HepG2 (cell line): ENCODE data around the gene SCFD1.

Experiments
- ESRRA ChIP-seq: sonication (generic); formaldehyde crosslinking; IDR thresholded peaks from 2 replicates; pipeline ENCODE4 v1.5.1; 2020; ENCODE audit warnings: mild to moderate bottlenecking, low read depth, missing genetic modification reagents
- SOX6 ChIP-seq, 2 experiments: fragments of 450-650 bp in 1 of 2; sonication (generic) in 1 of 2; formaldehyde crosslinking in 1 of 2; IDR thresholded peaks; 2 replicates each; pipeline versions ENCODE4 v1.4.0 to v1.6.1; 2017 to 2020; ENCODE audit warnings: antibody characterized with exemption in 1 of 2, mild to moderate bottlenecking in 1 of 2, missing genetic modification reagents in 1 of 2
- U2AF1 ChIP-seq: fragments of 200-400 bp; formaldehyde crosslinking; optimal IDR thresholded peaks from 2 replicates; pipeline ENCODE3; 2017; ENCODE audit warnings: mild to moderate bottlenecking, low read depth, low read length
- ZFP36L1 ChIP-seq: sonication (generic); formaldehyde crosslinking; IDR thresholded peaks from 2 replicates; pipeline ENCODE4 v1.8.0; 2022; ENCODE audit warnings: mild to moderate bottlenecking, missing genetic modification reagents, moderate library complexity
- ZMYM4 ChIP-seq: sonication (generic); formaldehyde crosslinking; IDR thresholded peaks from 2 replicates; pipeline ENCODE4 v1.8.1; 2023; ENCODE audit warnings: mild to moderate bottlenecking, missing genetic modification reagents
- ZNF569 ChIP-seq: sonication (generic); formaldehyde crosslinking; IDR thresholded peaks from 2 replicates; pipeline ENCODE4 v1.5.0; 2020; ENCODE audit warnings: mild to moderate bottlenecking, missing genetic modification reagents, moderate library complexity, borderline replicate concordance
- ZNF746 ChIP-seq: sonication (generic); formaldehyde crosslinking; IDR thresholded peaks from 2 replicates; pipeline ENCODE4 v1.8.0; 2022; ENCODE audit warnings: mild to moderate bottlenecking, missing genetic modification reagents
- TF ChIP-seq, protein P1 (sequence below): sonication (generic); formaldehyde crosslinking; IDR thresholded peaks from 2 replicates; pipeline ENCODE4 v1.5.0; 2020; ENCODE audit warnings: mild to moderate bottlenecking, missing genetic modification reagents, moderate library complexity

DNA sequence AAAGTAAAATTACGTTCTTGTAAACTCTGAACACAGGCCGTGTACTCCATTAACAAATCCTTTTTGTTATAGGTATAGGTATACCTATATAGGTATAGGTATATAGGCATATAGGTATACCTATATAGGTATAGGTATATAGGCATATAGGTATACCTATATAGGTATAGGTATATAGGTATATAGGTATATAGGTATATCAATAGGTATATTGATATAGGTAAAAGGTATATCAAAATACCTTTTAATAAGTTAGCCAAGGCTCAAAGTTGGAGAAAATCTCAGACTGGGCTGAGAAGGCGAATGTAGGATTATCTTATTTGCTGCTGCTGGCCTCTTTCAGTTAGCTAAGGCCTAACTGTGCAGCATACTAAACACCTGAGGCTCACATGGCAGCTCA is 3.4 kb downstream of the SCFD1 start:
- TF ChIP-seq ZNF746 (CRISPR knock-in tag) (no peak), SOX6 (IDR thresholded peaks at IDR 0.05) (no peak), SOX6 (CRISPR knock-in tag; IDR thresholded peaks at IDR 0.05) (no peak), ZMYM4 (CRISPR knock-in tag) (no peak), ZFP36L1 (CRISPR knock-in tag) (no peak), ZNF569 (CRISPR knock-in tag) (no peak), ESRRA (no peak), U2AF1 (no peak)
- TF ChIP-seq, protein P1, sequence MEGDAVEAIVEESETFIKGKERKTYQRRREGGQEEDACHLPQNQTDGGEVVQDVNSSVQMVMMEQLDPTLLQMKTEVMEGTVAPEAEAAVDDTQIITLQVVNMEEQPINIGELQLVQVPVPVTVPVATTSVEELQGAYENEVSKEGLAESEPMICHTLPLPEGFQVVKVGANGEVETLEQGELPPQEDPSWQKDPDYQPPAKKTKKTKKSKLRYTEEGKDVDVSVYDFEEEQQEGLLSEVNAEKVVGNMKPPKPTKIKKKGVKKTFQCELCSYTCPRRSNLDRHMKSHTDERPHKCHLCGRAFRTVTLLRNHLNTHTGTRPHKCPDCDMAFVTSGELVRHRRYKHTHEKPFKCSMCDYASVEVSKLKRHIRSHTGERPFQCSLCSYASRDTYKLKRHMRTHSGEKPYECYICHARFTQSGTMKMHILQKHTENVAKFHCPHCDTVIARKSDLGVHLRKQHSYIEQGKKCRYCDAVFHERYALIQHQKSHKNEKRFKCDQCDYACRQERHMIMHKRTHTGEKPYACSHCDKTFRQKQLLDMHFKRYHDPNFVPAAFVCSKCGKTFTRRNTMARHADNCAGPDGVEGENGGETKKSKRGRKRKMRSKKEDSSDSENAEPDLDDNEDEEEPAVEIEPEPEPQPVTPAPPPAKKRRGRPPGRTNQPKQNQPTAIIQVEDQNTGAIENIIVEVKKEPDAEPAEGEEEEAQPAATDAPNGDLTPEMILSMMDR (CRISPR knock-in tag), result no peak
